ENCODE results near the gene CACNA1B. TPM values are rescaled to one million over a fixed set of nuclear protein-coding genes. Genes with fewer than 3 reads are reported as not detected.

CACNA1B gene
- total RNA-seq, 2 donors from 2014 or later, result 0.26 to 0.99 TPM

- intact Hi-C loops (cut with DNase I), result no loop called here
- TF ChIP-seq CTCF (IDR thresholded peaks at IDR 0.05) (no peak), POLR2A (IDR thresholded peaks at IDR 0.05) (no peak)
- 93% methylated on average over 5 of the region's 5 CpGs; no CpG with 5 or more reads in 1 of the 2 donors for WGBS, 2 donors
Observed at GRCh38 chr9:138020795-138021182, 143.2 kb downstream of the CACNA1B start.

GRCh38 chr9:138021251-138022056 is 143.9 kb downstream of the CACNA1B start:
- H3K4me3 ChIP-seq, result no peak overlapping the region
- intact Hi-C loops (cut with DNase I), result no loop called here
- DNase-seq (peak in 1 of 4 donors; percentile 20), ATAC-seq (no peak)
- peaks cover 0 to 8% of the 10 kb centered on the region in 2 donors for H3K27me3 ChIP-seq
- TF ChIP-seq CTCF (IDR thresholded peaks at IDR 0.05), result no peak
- H3K9me3 ChIP-seq, result no peaks in the 10 kb centered on the region
- H3K27ac ChIP-seq, result no peak overlapping the region
- no peaks in the 10 kb centered on the region for H3K36me3 ChIP-seq (replicated peaks in 1 of 2; ENCODE audit: insufficient read depth in 1 of 2, low read depth in 2 of 2)
- 80 to 83% methylated on average over 10 to 15 of the region's 15 CpGs for WGBS, 2 donors
- peaks cover 14% of the 10 kb centered on the region for H3K4me1 ChIP-seq

More at GRCh38 chr9:138020795-138021182, 143.2 kb downstream of the CACNA1B start:
- Histone ChIP-seq H3K4me1 (peaks cover 14% of the 10 kb centered on the region), H3K36me3 (replicated peaks in 1 of 2; ENCODE audit: insufficient read depth in 1 of 2, low read depth in 2 of 2) (no peaks in the 10 kb centered on the region), H3K9me3 (no peaks in the 10 kb centered on the region), H3K4me3 (no peak overlapping the region), H3K27me3 (peaks cover 0 to 8% of the 10 kb centered on the region in 2 donors), H3K27ac (no peak overlapping the region)
- DNase-seq (no peak), ATAC-seq (no peak)

GRCh38 chr9:138022121-138022741 is 144.6 kb downstream of the CACNA1B start:
- ATAC-seq, result peak; percentile 74
- H3K36me3 ChIP-seq (replicated peaks in 1 of 2; ENCODE audit: insufficient read depth in 1 of 2, low read depth in 2 of 2), result no peaks in the 10 kb centered on the region
- no peaks in the 10 kb centered on the region for H3K9me3 ChIP-seq
- DNase-seq, result peak; percentile 48 to 70 (median 56)
- peaks cover 14% of the 10 kb centered on the region for H3K4me1 ChIP-seq
- H3K27me3 ChIP-seq, result peaks cover 0 to 8% of the 10 kb centered on the region in 2 donors
- no peak overlapping the region for H3K4me3 ChIP-seq
- no peak overlapping the region for H3K27ac ChIP-seq
- TF ChIP-seq POLR2A (IDR thresholded peaks at IDR 0.05) (no peak), CTCF (IDR thresholded peaks at IDR 0.05) (peak in 6 of 7 experiments; percentile 24 to 58 (median 40))
- intact Hi-C loops (cut with DNase I), result no loop called here
- WGBS, 2 donors, result 25 to 52% methylated on average over 2 to 17 of the region's 17 CpGs

GRCh38 chr9:138022756-138023393 is 145.3 kb downstream of the CACNA1B start:
- ATAC-seq (peak; percentile 36), DNase-seq (no peak)
- TF ChIP-seq CTCF (IDR thresholded peaks at IDR 0.05) (no peak), POLR2A (IDR thresholded peaks at IDR 0.05) (no peak)
- Histone ChIP-seq H3K36me3 (replicated peaks in 1 of 2; ENCODE audit: insufficient read depth in 1 of 2, low read depth in 2 of 2) (no peaks in the 10 kb centered on the region), H3K9me3 (no peaks in the 10 kb centered on the region), H3K4me1 (peaks cover 14% of the 10 kb centered on the region), H3K27ac (no peak overlapping the region), H3K4me3 (no peak overlapping the region), H3K27me3 (peaks cover 0 to 8% of the 10 kb centered on the region in 2 donors)
- 4 to 9% methylated on average over 7 to 68 of the region's 69 CpGs for WGBS, 2 donors
- intact Hi-C loops (cut with DNase I), result no loop called here
